HepG2 (cell line): ENCODE measurements around the gene AHSA1. TPM values are rescaled to one million over a fixed set of nuclear protein-coding genes. Genes with fewer than 3 reads are reported as not detected.

ENCODE experiments used
- ARNT ChIP-seq: fragments of 450-650 bp; IDR thresholded peaks from 2 replicates; pipeline ENCODE4 v1.6.1; 2017
- EEA1 ChIP-seq: sonication (generic); formaldehyde crosslinking; IDR thresholded peaks from 2 replicates; pipeline ENCODE4 v1.5.1; 2020; ENCODE audit warnings: mild to moderate bottlenecking, missing genetic modification reagents, borderline replicate concordance
- ERF ChIP-seq: IDR thresholded peaks from 2 replicates; pipeline ENCODE4 v1.6.1; 2018; ENCODE audit warnings: missing biosample characterization, missing genetic modification reagents
- FOXM1 ChIP-seq: sonication (generic); formaldehyde crosslinking; IDR thresholded peaks from 2 replicates; pipeline ENCODE4 v1.5.0; 2020; ENCODE audit warnings: missing genetic modification reagents
- GABPB1 ChIP-seq: IDR thresholded peaks from 2 replicates; pipeline ENCODE4 v1.6.1; 2016; ENCODE audit warnings: mild to moderate bottlenecking, missing genetic modification reagents, moderate library complexity, missing compliant biosample characterization
- JUNB ChIP-seq: sonication (generic); formaldehyde crosslinking; IDR thresholded peaks from 2 replicates; pipeline ENCODE4 v1.8.0; 2022; ENCODE audit warnings: missing genetic modification reagents, mild to moderate bottlenecking, borderline replicate concordance
- NR2F6 ChIP-seq, 2 experiments: IDR thresholded peaks; 2 replicates each; pipeline ENCODE4 v1.6.1; 2016; ENCODE audit warnings: antibody characterized with exemption in 1 of 2, mild to moderate bottlenecking in 1 of 2
- NR3C1 ChIP-seq: sonication (generic); formaldehyde crosslinking; IDR thresholded peaks from 2 replicates; pipeline ENCODE4 v1.4.0; 2020; ENCODE audit warnings: missing genetic modification reagents
- PITX1 ChIP-seq: sonication (generic); formaldehyde crosslinking; IDR thresholded peaks from 2 replicates; pipeline ENCODE4 v1.5.1; 2020; ENCODE audit warnings: mild to moderate bottlenecking, missing genetic modification reagents
- SP2 ChIP-seq: sonication (generic); formaldehyde crosslinking; IDR thresholded peaks from 2 replicates; pipeline ENCODE4 v1.5.1; 2020; ENCODE audit warnings: mild to moderate bottlenecking, missing genetic modification reagents
- ZBTB38 ChIP-seq: sonication (generic); formaldehyde crosslinking; IDR thresholded peaks from 2 replicates; pipeline ENCODE4 v1.5.1; 2020; ENCODE audit warnings: mild to moderate bottlenecking, missing genetic modification reagents
- ZFP82 ChIP-seq: sonication (generic); formaldehyde crosslinking; IDR thresholded peaks from 2 replicates; pipeline ENCODE4 v1.5.1; 2020; ENCODE audit warnings: mild to moderate bottlenecking, missing genetic modification reagents, borderline replicate concordance
- ZNF224 ChIP-seq: sonication (generic); formaldehyde crosslinking; IDR thresholded peaks from 2 replicates; pipeline ENCODE4 v1.5.0; 2020; ENCODE audit warnings: mild to moderate bottlenecking, missing genetic modification reagents
- ZNF589 ChIP-seq: sonication (generic); formaldehyde crosslinking; conservative IDR thresholded peaks from 2 replicates; pipeline ENCODE4 v1.8.0; 2022; ENCODE audit warnings: mild to moderate bottlenecking, moderate library complexity, missing genetic modification reagents
- ZNF83 ChIP-seq: sonication (generic); formaldehyde crosslinking; IDR thresholded peaks from 2 replicates; pipeline ENCODE4 v1.4.0; 2020; ENCODE audit warnings: missing genetic modification reagents, mild to moderate bottlenecking, borderline replicate concordance
- polyA plus RNA-seq, 8 experiments: library from polyadenylated mRNA; depleted of rRNA in 3 of 8; stranded (reverse) in 7 of 8; unstranded in 1 of 8; fragments of >200 nt; fragmentation: Illumina TruSeq in 4 of 8; extraction: Trizol in 4 of 8; gene quantifications; 2 replicates each; pipeline versions ENCODE4 v1.2.1 to v1.2.3, GENCODE V29; 2011 to 2016; ENCODE audit warnings: low read depth in 4 of 8, missing spikeins in 1 of 8, mixed read lengths in 1 of 8; ENCODE audit not compliant: insufficient read depth in 1 of 8
- total RNA-seq, 5 experiments: library from RNA; depleted of rRNA; stranded (reverse); fragments of >200 nt; fragmentation: Illumina TruSeq; extraction: Trizol; gene quantifications; 2 replicates each; pipeline ENCODE4 v1.2.3, GENCODE V29; 2016; ENCODE audit warnings: low read depth in 1 of 5
- TF ChIP-seq, protein P1 (sequence below): sonication (generic); formaldehyde crosslinking; IDR thresholded peaks from 2 replicates; pipeline ENCODE4 v1.4.0; 2020; ENCODE audit warnings: missing genetic modification reagents
- TF ChIP-seq, protein P2 (sequence below): sonication (generic); formaldehyde crosslinking; IDR thresholded peaks from 2 replicates; pipeline ENCODE4 v1.5.0; 2020; ENCODE audit warnings: missing genetic modification reagents, mild to moderate bottlenecking, borderline replicate concordance
- TF ChIP-seq, protein P3 (sequence below): sonication (generic); formaldehyde crosslinking; IDR thresholded peaks from 2 replicates; pipeline ENCODE4 v1.8.0; 2022; ENCODE audit warnings: mild to moderate bottlenecking, missing genetic modification reagents; ENCODE audit not compliant: insufficient replicate concordance
- TF ChIP-seq, protein P4 (sequence below): IDR thresholded peaks from 2 replicates; pipeline ENCODE4 v1.6.1; 2012; ENCODE audit warnings: low read depth, low read length, improper control_type of control experiment
- TF ChIP-seq, protein P5 (sequence below): sonication (generic); formaldehyde crosslinking; IDR thresholded peaks from 2 replicates; pipeline ENCODE4 v1.9.0; 2021; ENCODE audit warnings: missing genetic modification reagents, borderline replicate concordance
- TF ChIP-seq, protein P6 (sequence below): sonication (generic); formaldehyde crosslinking; IDR thresholded peaks from 2 replicates; pipeline ENCODE4 v1.5.0; 2020; ENCODE audit warnings: mild to moderate bottlenecking, missing genetic modification reagents

AHSA1 gene
- total and polyA plus RNA-seq, 2 of the 13 experiments (the other 11 are each of a cell fraction or from before 2014, with no cell fraction given): 113 to 241 TPM

DNA sequence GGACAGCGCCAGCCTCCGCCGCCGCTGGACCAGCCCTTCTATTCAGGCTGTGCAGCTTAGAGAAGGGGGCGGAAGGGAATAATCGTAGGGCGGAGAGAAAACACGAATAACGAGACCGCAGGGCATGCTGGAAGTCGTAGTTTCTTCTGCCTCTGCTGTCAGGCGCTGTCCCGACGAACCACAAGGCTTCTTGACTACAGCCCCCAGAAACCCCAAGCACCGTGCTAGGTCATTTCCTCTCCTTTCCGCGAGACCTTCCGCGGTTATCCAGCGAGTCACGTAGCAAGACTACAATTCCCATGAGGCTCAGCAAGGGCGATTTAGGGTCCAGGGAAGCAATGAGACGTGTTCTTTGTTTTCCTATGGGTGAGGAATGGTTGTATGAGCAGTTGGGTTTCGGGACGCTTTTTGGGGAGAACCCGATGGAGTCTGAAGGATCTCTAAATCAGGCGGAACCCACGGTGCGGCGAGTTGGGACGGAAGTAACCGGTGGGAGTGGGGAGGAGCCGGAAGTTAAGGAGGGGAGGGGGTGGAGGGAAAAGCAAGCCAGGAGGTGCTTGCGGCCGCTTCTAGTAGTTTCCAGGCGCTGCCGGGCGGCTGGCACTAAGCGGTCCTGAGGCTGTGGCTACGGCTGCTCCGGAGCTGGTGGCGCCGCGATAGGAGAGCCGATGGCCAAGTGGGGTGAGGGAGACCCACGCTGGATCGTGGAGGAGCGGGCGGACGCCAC is at the start of gene AHSA1, which contains the start of gene VIPAS39 (continued):
- TF ChIP-seq ZNF589 (CRISPR knock-in tag): no peak
- TF ChIP-seq EEA1: no peak
- no peak for TF ChIP-seq NR2F6 (IDR thresholded peaks at IDR 0.05)
- no peak for TF ChIP-seq NR2F6 (CRISPR knock-in tag; IDR thresholded peaks at IDR 0.05)
- TF ChIP-seq JUNB: no peak
- TF ChIP-seq ZNF224 (CRISPR knock-in tag): 0 out of 2 replicates have a peak, but pooled peaks have one; percentile 51
- TF ChIP-seq, protein P1, sequence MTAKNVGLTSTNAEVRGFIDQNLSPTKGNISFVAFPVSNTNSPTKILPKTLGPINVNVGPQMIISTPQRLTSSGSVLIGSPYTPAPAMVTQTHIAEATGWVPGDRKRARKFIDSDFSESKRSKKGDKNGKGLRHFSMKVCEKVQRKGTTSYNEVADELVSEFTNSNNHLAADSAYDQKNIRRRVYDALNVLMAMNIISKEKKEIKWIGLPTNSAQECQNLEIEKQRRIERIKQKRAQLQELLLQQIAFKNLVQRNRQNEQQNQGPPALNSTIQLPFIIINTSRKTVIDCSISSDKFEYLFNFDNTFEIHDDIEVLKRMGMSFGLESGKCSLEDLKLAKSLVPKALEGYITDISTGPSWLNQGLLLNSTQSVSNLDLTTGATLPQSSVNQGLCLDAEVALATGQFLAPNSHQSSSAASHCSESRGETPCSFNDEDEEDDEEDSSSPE (CRISPR knock-in tag): no peak
- TF ChIP-seq ZNF83 (CRISPR knock-in tag): no peak; the same call in 1 of the 2 replicates
- TF ChIP-seq PITX1 (CRISPR knock-in tag): 0 out of 2 replicates have a peak, but pooled peaks have one; percentile 9
- TF ChIP-seq FOXM1 (CRISPR knock-in tag): 0 out of 2 replicates have a peak, but pooled peaks have one; percentile 38
- TF ChIP-seq, protein P2, sequence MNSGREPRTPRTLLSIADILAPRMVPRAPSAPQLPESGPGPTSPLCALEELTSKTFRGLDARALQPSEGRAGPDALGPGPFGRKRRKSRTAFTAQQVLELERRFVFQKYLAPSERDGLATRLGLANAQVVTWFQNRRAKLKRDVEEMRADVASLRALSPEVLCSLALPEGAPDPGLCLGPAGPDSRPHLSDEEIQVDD (CRISPR knock-in tag): no peak
- no peak for TF ChIP-seq ZFP82
- peak; percentile 15; the same call in 1 of the 2 replicates for TF ChIP-seq ERF (CRISPR knock-in tag)
- TF ChIP-seq, protein P3, sequence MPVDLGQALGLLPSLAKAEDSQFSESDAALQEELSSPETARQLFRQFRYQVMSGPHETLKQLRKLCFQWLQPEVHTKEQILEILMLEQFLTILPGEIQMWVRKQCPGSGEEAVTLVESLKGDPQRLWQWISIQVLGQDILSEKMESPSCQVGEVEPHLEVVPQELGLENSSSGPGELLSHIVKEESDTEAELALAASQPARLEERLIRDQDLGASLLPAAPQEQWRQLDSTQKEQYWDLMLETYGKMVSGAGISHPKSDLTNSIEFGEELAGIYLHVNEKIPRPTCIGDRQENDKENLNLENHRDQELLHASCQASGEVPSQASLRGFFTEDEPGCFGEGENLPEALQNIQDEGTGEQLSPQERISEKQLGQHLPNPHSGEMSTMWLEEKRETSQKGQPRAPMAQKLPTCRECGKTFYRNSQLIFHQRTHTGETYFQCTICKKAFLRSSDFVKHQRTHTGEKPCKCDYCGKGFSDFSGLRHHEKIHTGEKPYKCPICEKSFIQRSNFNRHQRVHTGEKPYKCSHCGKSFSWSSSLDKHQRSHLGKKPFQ (CRISPR knock-in tag): no peak
- TF ChIP-seq, protein P4, sequence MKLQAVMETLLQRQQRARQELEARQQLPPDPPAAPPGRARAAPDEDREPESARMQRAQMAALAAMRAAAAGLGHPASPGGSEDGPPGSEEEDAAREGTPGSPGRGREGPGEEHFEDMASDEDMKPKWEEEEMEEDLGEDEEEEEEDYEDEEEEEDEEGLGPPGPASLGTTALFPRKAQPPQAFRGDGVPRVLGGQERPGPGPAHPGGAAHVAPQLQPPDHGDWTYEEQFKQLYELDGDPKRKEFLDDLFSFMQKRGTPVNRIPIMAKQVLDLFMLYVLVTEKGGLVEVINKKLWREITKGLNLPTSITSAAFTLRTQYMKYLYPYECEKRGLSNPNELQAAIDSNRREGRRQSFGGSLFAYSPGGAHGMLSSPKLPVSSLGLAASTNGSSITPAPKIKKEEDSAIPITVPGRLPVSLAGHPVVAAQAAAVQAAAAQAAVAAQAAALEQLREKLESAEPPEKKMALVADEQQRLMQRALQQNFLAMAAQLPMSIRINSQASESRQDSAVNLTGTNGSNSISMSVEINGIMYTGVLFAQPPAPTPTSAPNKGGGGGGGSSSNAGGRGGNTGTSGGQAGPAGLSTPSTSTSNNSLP: no peak
- TF ChIP-seq, protein P5, sequence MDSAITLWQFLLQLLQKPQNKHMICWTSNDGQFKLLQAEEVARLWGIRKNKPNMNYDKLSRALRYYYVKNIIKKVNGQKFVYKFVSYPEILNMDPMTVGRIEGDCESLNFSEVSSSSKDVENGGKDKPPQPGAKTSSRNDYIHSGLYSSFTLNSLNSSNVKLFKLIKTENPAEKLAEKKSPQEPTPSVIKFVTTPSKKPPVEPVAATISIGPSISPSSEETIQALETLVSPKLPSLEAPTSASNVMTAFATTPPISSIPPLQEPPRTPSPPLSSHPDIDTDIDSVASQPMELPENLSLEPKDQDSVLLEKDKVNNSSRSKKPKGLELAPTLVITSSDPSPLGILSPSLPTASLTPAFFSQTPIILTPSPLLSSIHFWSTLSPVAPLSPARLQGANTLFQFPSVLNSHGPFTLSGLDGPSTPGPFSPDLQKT (CRISPR knock-in tag): no peak
- TF ChIP-seq GABPB1: peak; percentile 96
- TF ChIP-seq NR3C1: no peak
- TF ChIP-seq, protein P6, sequence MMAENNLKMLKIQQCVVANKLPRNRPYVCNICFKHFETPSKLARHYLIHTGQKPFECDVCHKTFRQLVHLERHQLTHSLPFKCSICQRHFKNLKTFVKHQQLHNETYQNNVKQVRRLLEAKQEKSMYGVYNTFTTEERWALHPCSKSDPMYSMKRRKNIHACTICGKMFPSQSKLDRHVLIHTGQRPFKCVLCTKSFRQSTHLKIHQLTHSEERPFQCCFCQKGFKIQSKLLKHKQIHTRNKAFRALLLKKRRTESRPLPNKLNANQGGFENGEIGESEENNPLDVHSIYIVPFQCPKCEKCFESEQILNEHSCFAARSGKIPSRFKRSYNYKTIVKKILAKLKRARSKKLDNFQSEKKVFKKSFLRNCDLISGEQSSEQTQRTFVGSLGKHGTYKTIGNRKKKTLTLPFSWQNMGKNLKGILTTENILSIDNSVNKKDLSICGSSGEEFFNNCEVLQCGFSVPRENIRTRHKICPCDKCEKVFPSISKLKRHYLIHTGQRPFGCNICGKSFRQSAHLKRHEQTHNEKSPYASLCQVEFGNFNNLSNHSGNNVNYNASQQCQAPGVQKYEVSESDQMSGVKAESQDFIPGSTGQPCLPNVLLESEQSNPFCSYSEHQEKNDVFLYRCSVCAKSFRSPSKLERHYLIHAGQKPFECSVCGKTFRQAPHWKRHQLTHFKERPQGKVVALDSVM (CRISPR knock-in tag): no peak
- TF ChIP-seq ARNT: no peak
- TF ChIP-seq ZBTB38 (CRISPR knock-in tag): 0 out of 2 replicates have a peak, but pooled peaks have one; percentile 19
- TF ChIP-seq SP2 (CRISPR knock-in tag): peak; percentile 65
